BJ (cell line): ENCODE results near the gene NUPR1. TPM values are rescaled to one million over a fixed set of nuclear protein-coding genes. Genes with fewer than 3 reads are reported as not detected.

Experiments
- CTCF ChIA-PET: fragments of 350-600 bp; formaldehyde crosslinking; extraction: SDS; loops from one replicate; lab custom pipeline; 2021; ENCODE audit warnings: antibody characterized with exemption, inconsistent platforms; lab: Yijun Ruan, JAX
- POLR2A ChIA-PET: fragments of 300-600 bp; sonication (Branson Sonifier 250); formaldehyde crosslinking; extraction: SDS; loops from one replicate; lab custom pipeline; 2021; ENCODE audit warnings: antibody characterized with exemption; lab: Charles Lee
- DNase-seq: peaks from one replicate; pipeline ENCODE4 v3.0.0-alpha.2; 2011; ENCODE audit warnings: low read depth
- H3K27me3 ChIP-seq: 2 replicates; pipeline ENCODE4 v1.6.0; 2011; ENCODE audit warnings: low read length; ENCODE audit not compliant: control insufficient read depth, insufficient read depth
- H3K36me3 ChIP-seq: 2 replicates; pipeline ENCODE4 v1.5.1; 2011; ENCODE audit warnings: low read length; ENCODE audit not compliant: control insufficient read depth, insufficient read depth
- H3K4me3 ChIP-seq: 2 replicates; pipeline ENCODE4 v1.5.1; 2011; ENCODE audit warnings: low read depth, mild to moderate bottlenecking, control low read depth, low read length
- CTCF ChIP-seq: IDR thresholded peaks from 2 replicates; pipeline ENCODE4 v1.5.1; 2011; ENCODE audit warnings: low read depth, mild to moderate bottlenecking, control low read depth, inconsistent platforms, low read length, moderate library complexity; ENCODE audit not compliant: insufficient read depth
- polyA plus RNA-seq: library from polyadenylated mRNA; depleted of rRNA; stranded (reverse); fragments of >200 nt; gene quantifications from 2 replicates; pipeline ENCODE4 v1.2.3, GENCODE V29; 2011

NUPR1 gene
- polyA plus RNA-seq, 1 experiment = 31.4 TPM

GRCh38 chr16:28575446-28576109 lies 36.8 kb upstream of the NUPR1 start:
- TF ChIP-seq CTCF = no peak
- H3K27me3 ChIP-seq = no peaks in the 10 kb centered on the region
- H3K36me3 ChIP-seq = no peaks in the 10 kb centered on the region
- H3K4me3 ChIP-seq = no peak overlapping the region
- ChIA-PET CTCF (interaction anchor here (0.8 kb wide), 1 partner anchor 26 kb away, joined by 3 read pairs; no protein-coding TSS in a partner anchor), POLR2A (no interaction called here)
- DNase-seq = no peak

GRCh38 chr16:28574925-28575324 lies 36.2 kb upstream of the NUPR1 start:
- H3K36me3 ChIP-seq = no peaks in the 10 kb centered on the region
- no peak overlapping the region for H3K4me3 ChIP-seq
- DNase-seq = no peak
- ChIA-PET POLR2A (no interaction called here), CTCF (no interaction called here)
- no peak for TF ChIP-seq CTCF
- no peaks in the 10 kb centered on the region for H3K27me3 ChIP-seq

GRCh38 chr16:28573738-28574718 lies 35.3 kb upstream of the NUPR1 start:
- CTCF ChIA-PET = no interaction called here
- Histone ChIP-seq H3K4me3 (no peak overlapping the region), H3K36me3 (no peaks in the 10 kb centered on the region), H3K27me3 (no peaks in the 10 kb centered on the region)
- POLR2A ChIA-PET = no interaction called here
- TF ChIP-seq CTCF = no peak
- no peak for DNase-seq

GRCh38 chr16:28572696-28573510 lies 34.1 kb upstream of the NUPR1 start:
- no peaks in the 10 kb centered on the region for H3K27me3 ChIP-seq
- ChIA-PET CTCF (interaction anchor here (0.7 kb wide), 1 partner anchor 25 kb away, joined by 4 read pairs; no protein-coding TSS in a partner anchor), POLR2A (no interaction called here)
- no peak for DNase-seq
- no peak for TF ChIP-seq CTCF
- no peaks in the 10 kb centered on the region for H3K36me3 ChIP-seq
- no peak overlapping the region for H3K4me3 ChIP-seq
